ENCODE data around the gene ZFHX3. TPM values are rescaled to one million over a fixed set of nuclear protein-coding genes. Genes with fewer than 3 reads are reported as not detected.
A peak's percentile ranks its signal among the peaks of the same experiment; 100 is the strongest.

ZFHX3 gene
- total RNA-seq, 1 donor from 2014 or later, result 8.3 TPM

GRCh38 chr16:72821185-72821950 lies 226.6 kb downstream of the ZFHX3 start:
- ATAC-seq (ENCODE audit: poor library complexity) (no peak), DNase-seq (no peak)
- intact Hi-C loops (cut with DNase I), result no loop called here

- ATAC-seq (ENCODE audit: poor library complexity) (no peak), DNase-seq (no peak)
- intact Hi-C loops (cut with DNase I), result no loop called here
Measured at GRCh38 chr16:72819345-72819744, 228.6 kb downstream of the ZFHX3 start.

GRCh38 chr16:72818236-72818845 lies 229.6 kb downstream of the ZFHX3 start:
- ATAC-seq (ENCODE audit: poor library complexity), result no peak
- DNase-seq, result no peak
- intact Hi-C loops (cut with DNase I), result no loop called here

- intact Hi-C loops (cut with DNase I), result no loop called here
- DNase-seq (no peak), ATAC-seq (ENCODE audit: poor library complexity) (no peak)
Measured at GRCh38 chr16:72815348-72816318, 232.3 kb downstream of the ZFHX3 start.

- intact Hi-C loops (cut with DNase I), result no loop called here
- ATAC-seq (ENCODE audit: poor library complexity) (no peak), DNase-seq (no peak)
Measured at GRCh38 chr16:72814226-72814625, 233.7 kb downstream of the ZFHX3 start.

GRCh38 chr16:72812672-72813071 lies 235.3 kb downstream of the ZFHX3 start:
- ATAC-seq (ENCODE audit: poor library complexity) (no peak), DNase-seq (no peak)
- intact Hi-C loops (cut with DNase I), result no loop called here

GRCh38 chr16:72811876-72812275 lies 236.1 kb downstream of the ZFHX3 start:
- intact Hi-C loops (cut with DNase I), result no loop called here
- no peak for DNase-seq
- ATAC-seq (ENCODE audit: poor library complexity), result peak; percentile 60

- peak; percentile 46 for DNase-seq
Measured at GRCh38 chr16:72811188-72811720, 236.7 kb downstream of the ZFHX3 start.

GRCh38 chr16:72810480-72810879 lies 237.4 kb downstream of the ZFHX3 start:
- intact Hi-C loops (cut with DNase I), result no loop called here
- no peak for DNase-seq
- ATAC-seq (ENCODE audit: poor library complexity), result no peak

More at GRCh38 chr16:72811188-72811720, 236.7 kb downstream of the ZFHX3 start:
- intact Hi-C loops (cut with DNase I), result no loop called here
- peak; percentile 88 for ATAC-seq (ENCODE audit: poor library complexity)

- intact Hi-C loops (cut with DNase I), result no loop called here
- DNase-seq (no peak), ATAC-seq (ENCODE audit: poor library complexity) (no peak)
Measured at GRCh38 chr16:72809446-72809845, 238.5 kb downstream of the ZFHX3 start.

GRCh38 chr16:72808754-72809153 lies 239.2 kb downstream of the ZFHX3 start:
- intact Hi-C loops (cut with DNase I), result no loop called here
- no peak for ATAC-seq (ENCODE audit: poor library complexity)
- no peak for DNase-seq

- no peak for ATAC-seq (ENCODE audit: poor library complexity)
- DNase-seq, result no peak
- intact Hi-C loops (cut with DNase I), result no loop called here
Measured at GRCh38 chr16:72807245-72807644, 240.7 kb downstream of the ZFHX3 start.

GRCh38 chr16:72805486-72805885 lies 242.4 kb downstream of the ZFHX3 start:
- intact Hi-C loops (cut with DNase I), result no loop called here
- ATAC-seq (ENCODE audit: poor library complexity), result no peak
- DNase-seq, result no peak

GRCh38 chr16:72800524-72801161 lies 247.3 kb downstream of the ZFHX3 start:
- DNase-seq (no peak), ATAC-seq (ENCODE audit: poor library complexity) (no peak)
- intact Hi-C loops (cut with DNase I), result no loop called here

- DNase-seq, result no peak
- ATAC-seq (ENCODE audit: poor library complexity), result no peak
- intact Hi-C loops (cut with DNase I), result no loop called here
Measured at GRCh38 chr16:72798264-72798663, 249.7 kb downstream of the ZFHX3 start.

- DNase-seq, result peak; percentile 47
- intact Hi-C loops (cut with DNase I), result no loop called here
- peak; percentile 91 for ATAC-seq (ENCODE audit: poor library complexity)
Measured at GRCh38 chr16:72797621-72798020, 250.3 kb downstream of the ZFHX3 start.

GRCh38 chr16:72796222-72796621 lies 251.7 kb downstream of the ZFHX3 start:
- intact Hi-C loops (cut with DNase I), result no loop called here
- ATAC-seq (ENCODE audit: poor library complexity) (no peak), DNase-seq (no peak)

- no peak for ATAC-seq (ENCODE audit: poor library complexity)
- intact Hi-C loops (cut with DNase I), result no loop called here
- no peak for DNase-seq
Measured at GRCh38 chr16:72794986-72795385, 252.9 kb downstream of the ZFHX3 start.

GRCh38 chr16:72794319-72794718 lies 253.6 kb downstream of the ZFHX3 start:
- DNase-seq (no peak), ATAC-seq (ENCODE audit: poor library complexity) (no peak)
- intact Hi-C loops (cut with DNase I), result no loop called here

All from Right ventricle myocardium superior (tissue), 1 donor.